GM18858 (cell line): ENCODE results near the gene NUCB1.
"Not testable (repeated sequence)": the region's sequence is repeated elsewhere in the genome, so short reads cannot be mapped to it uniquely, and the experiment has no call there.

Experiments
- ATAC-seq: cut with Tn5 transposase; IDR thresholded peaks from one replicate; pipeline ENCODE4 v1.9.1; 2021; ENCODE audit not compliant: unreplicated experiment

Gene NUCB1

DNA sequence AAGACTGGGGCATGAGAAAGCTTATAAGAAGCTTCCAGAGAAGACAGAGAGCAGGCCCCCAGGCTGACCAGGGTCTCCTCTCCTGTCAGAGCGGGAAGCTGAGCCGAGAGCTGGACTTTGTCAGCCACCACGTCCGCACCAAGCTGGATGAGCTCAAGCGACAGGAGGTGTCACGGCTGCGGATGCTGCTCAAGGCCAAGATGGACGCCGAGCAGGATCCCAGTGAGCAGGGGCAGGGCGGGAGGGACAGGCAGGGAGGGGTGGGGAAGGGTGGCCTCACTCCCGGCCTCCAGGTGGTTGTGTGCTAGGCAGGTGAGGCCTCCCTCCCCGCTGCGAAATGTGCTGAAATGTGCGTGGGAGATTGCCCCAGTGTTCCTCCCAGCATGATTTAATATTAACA is 5.6 kb downstream of the NUCB1 start:
- no peak for ATAC-seq

- no peak for ATAC-seq
These were observed 6.2 kb downstream of the NUCB1 start for GRCh38 chr19:48906324-48906723.

- ATAC-seq, result no peak
These were observed 7.6 kb downstream of the NUCB1 start for GRCh38 chr19:48907671-48908070.

- ATAC-seq, result not testable (repeated sequence)
These were observed 9.4 kb downstream of the NUCB1 start for GRCh38 chr19:48909424-48910077.

DNA sequence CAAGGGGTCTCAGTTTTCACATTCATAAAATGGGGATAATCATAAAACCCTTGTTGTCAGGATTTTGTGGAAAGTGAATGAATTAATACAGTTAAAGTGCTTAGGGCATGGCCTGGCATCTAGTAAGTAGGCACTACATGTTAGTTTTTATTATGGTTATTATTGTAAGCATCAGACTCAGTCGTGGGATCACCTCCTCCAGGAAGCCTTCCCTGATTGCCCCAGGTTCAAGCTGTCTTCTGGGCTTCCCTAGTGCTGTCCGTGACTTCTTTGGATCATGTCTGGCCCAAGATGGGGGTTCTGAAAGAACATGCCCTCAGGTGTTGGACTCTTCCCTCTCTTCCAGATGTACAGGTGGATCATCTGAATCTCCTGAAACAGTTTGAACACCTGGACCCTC is 10.7 kb downstream of the NUCB1 start:
- no peak for ATAC-seq

GRCh38 chr19:48913114-48913889 is 13.2 kb downstream of the NUCB1 start:
- no peak for ATAC-seq

GRCh38 chr19:48914181-48914580 is 14.1 kb downstream of the NUCB1 start:
- no peak for ATAC-seq

DNA sequence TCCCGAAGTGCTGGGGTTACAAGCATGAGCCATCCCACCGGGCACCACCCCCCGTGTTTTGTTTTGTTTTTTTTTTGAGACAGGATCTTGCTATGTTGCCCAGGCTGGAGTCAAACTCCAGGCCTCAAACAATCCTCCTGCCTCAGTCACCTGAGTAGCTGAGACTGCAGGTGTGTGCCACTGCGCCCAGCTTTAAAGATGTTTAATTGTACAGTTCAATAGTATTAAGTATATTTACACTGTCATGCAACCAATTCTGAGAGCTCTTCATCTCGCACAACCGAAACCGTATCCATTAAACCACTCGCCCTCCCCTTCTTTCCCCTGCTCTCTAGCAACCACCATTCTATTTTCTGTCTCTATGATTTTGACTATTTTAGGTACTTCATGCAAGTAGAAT is 15.6 kb downstream of the NUCB1 start:
- no peak for ATAC-seq

DNA sequence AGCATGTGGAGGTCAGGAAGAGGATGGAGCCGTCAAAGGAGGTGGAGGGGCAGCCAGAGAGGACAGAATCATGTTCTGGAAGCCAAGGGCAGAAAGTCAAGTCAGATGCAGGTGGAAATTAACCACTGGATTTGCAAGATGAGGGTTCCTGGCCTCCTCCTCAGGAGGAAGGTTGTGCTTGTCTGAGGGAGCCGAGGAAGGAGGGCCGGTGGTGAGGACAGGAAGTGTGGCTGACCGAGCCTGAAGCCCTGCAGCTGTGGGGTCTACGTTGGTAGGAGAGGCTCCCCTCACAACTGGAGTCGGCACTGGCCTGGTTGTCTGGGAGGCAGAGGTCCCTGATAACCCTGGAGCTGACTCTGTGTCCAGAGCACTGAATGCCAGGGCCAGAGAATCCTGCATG is 18.0 kb downstream of the NUCB1 start:
- no peak for ATAC-seq

DNA sequence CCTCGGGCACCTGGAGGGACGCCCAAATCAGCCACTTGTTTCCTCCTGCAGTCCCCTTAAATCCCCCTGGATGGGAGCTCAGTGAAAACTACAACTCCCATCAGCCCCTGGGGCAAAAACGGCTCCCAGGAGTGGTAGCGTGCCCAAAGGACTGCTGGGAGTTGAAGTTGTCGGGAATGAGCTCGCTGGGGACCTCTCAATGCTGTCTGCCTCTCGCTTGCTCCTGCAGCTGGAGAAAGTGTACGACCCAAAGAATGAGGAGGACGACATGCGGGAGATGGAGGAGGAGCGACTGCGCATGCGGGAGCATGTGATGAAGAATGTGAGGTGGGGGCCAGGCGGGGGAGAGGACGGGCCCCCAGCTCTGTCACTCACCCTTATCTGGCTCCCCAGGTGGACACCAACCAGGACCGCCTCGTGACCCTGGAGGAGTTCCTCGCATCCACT is 18.7 kb downstream of the NUCB1 start:
- no peak for ATAC-seq

GRCh38 chr19:48919271-48919670 is 19.2 kb downstream of the NUCB1 start:
- not testable (repeated sequence) for ATAC-seq

- no peak for ATAC-seq
These were observed 20.8 kb downstream of the NUCB1 start for GRCh38 chr19:48920949-48921348.

DNA sequence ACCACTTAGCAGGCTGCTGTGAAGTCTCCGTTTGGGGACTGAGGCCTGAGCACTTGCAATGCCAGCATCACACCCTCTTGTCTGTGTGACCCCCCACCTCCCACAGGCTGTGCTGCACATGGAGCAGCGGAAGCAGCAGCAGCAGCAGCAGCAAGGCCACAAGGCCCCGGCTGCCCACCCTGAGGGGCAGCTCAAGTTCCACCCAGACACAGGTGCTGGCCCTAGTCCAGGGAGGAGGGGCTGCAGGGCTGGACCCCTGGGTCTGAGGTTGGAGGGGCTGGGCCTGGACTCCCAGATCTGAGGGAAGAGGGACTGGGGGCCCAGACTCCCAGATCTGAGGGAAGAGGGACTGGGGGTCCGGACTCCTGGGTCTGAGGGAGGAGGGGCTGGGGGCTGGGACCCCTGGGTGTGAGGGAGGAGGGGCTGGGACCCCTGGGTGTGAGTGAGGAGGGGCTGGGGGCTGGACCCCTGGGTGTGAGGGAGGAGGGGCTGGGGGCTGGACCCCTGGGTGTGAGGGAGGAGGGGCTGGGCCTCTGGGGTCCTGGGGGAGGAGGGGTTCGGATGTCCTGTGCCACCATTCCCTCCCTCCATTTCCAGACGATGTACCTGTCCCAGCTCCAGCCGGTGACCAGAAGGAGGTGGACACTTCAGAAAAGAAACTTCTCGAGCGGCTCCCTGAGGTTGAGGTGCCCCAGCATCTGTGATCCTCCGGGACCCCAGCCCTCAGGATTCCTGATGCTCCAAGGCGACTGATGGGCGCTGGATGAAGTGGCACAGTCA is 21.8 kb downstream of the NUCB1 start:
- no peak for ATAC-seq

DNA sequence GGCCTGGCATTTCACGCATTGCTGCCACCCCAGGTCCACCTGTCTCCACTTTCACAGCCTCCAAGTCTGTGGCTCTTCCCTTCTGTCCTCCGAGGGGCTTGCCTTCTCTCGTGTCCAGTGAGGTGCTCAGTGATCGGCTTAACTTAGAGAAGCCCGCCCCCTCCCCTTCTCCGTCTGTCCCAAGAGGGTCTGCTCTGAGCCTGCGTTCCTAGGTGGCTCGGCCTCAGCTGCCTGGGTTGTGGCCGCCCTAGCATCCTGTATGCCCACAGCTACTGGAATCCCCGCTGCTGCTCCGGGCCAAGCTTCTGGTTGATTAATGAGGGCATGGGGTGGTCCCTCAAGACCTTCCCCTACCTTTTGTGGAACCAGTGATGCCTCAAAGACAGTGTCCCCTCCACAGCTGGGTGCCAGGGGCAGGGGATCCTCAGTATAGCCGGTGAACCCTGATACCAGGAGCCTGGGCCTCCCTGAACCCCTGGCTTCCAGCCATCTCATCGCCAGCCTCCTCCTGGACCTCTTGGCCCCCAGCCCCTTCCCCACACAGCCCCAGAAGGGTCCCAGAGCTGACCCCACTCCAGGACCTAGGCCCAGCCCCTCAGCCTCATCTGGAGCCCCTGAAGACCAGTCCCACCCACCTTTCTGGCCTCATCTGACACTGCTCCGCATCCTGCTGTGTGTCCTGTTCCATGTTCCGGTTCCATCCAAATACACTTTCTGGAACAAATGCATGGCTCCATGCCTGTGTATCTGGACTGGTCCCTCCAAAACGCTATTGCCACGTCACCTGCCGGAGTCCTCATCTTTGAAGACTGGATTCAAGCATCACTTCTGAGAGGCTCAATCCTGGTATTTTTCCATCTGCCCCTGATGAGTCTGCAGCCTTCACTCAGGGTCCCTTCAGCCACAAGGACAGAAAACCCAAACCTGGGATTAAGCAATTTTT is 22.7 kb downstream of the NUCB1 start:
- no peak for ATAC-seq

GRCh38 chr19:48925240-48925843 is 25.2 kb downstream of the NUCB1 start:
- no peak for ATAC-seq

DNA sequence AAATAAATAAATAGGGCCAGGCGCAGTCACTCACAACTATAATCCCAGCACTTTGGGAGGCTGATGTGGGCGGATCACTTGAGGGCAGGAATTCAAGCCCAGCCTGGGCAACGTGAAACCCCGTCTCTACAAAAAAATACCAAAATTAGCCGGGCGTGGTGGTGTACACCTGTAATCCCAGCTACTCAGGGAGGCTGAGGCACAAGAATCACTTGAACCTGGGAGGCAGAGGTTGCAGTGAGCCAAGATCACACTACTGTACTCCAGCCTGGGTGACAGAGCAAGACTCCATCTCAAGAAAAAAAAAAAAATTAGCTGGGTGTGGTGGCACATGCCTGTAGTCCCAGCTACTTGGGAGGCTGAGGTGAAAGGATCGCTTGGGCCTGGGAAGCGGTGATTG is 25.8 kb downstream of the NUCB1 start:
- not testable (repeated sequence) for ATAC-seq

DNA sequence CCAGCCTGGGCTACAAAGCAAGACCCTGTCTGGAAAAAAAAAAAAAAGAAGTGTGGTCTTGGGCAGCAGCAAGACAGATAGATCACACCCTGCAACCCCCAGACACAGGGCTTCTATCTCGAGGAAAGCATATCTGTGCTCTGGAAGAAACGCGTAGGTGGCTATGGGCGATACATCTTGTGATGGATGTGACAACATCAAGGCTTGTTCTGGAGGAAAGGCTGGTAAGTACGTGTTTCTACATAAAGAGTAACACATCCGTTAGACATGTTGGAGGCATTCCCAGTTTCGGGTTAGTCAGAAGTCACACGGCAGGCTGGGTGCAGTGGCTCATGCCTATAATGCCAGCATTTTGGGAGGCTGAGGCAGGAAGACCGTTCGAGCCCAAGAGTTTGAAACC is 26.8 kb downstream of the NUCB1 start:
- ATAC-seq, result no peak

DNA sequence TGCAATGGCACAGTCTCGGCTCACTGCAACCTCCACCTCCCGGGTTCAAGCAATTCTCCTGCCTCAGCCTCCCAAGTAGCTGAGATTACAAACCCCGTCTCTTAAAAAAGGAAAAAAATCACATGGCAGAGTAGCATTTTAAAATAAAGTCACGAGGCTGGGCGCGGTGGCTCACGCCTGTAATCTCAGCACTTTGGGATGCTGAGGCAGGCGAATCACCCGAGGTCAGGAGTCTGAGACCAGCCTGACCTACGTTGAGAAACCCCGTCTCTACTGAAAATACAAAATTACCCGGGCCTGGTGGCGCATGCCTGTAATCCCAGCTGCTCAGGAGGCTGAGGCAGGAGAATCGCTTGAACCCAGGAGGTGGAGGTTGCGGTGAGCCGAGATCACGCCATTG is 27.6 kb downstream of the NUCB1 start:
- ATAC-seq, result not testable (repeated sequence)

DNA sequence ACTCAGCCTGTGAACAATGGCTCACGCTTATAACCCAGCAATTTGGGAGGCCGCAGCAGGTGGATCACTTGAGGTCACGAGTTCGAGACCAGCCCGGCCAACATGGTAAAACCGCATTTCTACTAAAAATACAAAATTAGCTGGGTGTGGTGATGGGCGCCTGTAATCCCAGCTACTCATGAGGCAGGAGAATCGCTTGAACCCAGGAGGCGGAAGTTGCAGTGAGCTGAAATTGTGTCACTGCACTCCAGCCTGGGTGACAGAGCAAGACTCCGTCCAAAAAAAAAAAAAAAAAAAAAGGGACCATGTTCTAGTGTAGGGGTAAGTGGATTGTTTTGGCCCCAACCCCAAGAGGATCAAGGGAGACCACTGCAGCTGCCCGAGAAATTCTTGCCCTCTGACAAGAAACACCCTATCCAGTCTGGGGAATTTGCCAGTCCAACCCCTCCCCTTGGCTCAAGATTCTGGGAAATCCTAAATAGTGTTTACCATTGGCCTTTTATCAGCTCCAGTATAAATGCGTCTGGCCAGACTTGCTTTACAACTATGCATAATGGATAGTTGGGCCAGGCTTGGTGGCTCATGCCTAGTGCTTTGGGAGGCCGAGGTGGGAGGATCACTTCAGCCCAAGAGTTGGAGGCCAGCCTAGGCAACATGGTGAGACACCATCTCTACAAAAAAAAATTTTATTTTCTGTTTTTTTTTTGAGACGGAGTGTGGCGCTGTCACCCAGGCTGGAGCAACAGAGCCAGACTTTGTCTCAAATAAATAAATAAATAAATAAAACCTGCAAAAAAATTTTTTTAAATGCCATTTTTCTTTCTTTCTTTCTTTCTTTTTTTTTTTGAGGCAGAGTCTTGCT is 28.3 kb downstream of the NUCB1 start:
- ATAC-seq, result no peak
